Ascending aorta (tissue), 2 donors: ENCODE measurements around the gene ATP5F1B. TPM values are rescaled to one million over a fixed set of nuclear protein-coding genes. Genes with fewer than 3 reads are reported as not detected.
A peak's percentile ranks its signal among the peaks of the same experiment; 100 is the strongest.

Experiments used
- DNase-seq, 2 donors: peaks; one replicate each; pipeline ENCODE4 v3.0.0-alpha.2; 2019; ENCODE audit warnings: low spot score in 2 of 2
- H3K27ac ChIP-seq, 2 donors: fragments of 200-600 bp; sonication (generic); one replicate each; pipeline ENCODE4 v1.5.1; 2016 to 2017; ENCODE audit warnings: mild to moderate bottlenecking in 1 of 2
- H3K27me3 ChIP-seq: fragments of 200-600 bp; sonication (generic); one replicate; pipeline ENCODE4 v1.5.1; 2017
- H3K36me3 ChIP-seq, 2 donors: fragments of 200-600 bp; sonication (generic); one replicate each; pipeline ENCODE4 v1.5.1; 2016
- H3K4me1 ChIP-seq, 2 donors: fragments of 200-600 bp; sonication (generic); one replicate each; pipeline ENCODE4 v1.5.1; 2016 to 2017; ENCODE audit warnings: mild to moderate bottlenecking in 1 of 2
- H3K4me3 ChIP-seq, 2 donors: fragments of 200-600 bp; sonication (generic); one replicate each; pipeline ENCODE4 v1.5.1; 2016 to 2017; ENCODE audit warnings: mild to moderate bottlenecking in 1 of 2
- H3K9me3 ChIP-seq, 2 donors: fragments of 200-600 bp; sonication (generic); one replicate each; pipeline ENCODE4 v1.5.1; 2016
- intact Hi-C: fragments of 100-400 bp; cut with DNase I; formaldehyde crosslinking; loops from one replicate; pipeline ENCODE4 v1.15.1; 2023
- total RNA-seq: library from RNA; depleted of rRNA; stranded (reverse); fragments of >200 nt; gene quantifications from one replicate; pipeline ENCODE4 v1.1.0, GENCODE V29; 2016
- TF ChIP-seq, protein P1 (sequence below), 3 experiments: fragments of 200-600 bp in 2 of 3; fragments of 450-650 bp in 1 of 3; sonication (generic) in 2 of 3; IDR thresholded peaks; one replicate each; pipeline ENCODE4 v1.5.1; 2016 to 2019; ENCODE audit warnings: antibody characterized with exemption in 3 of 3, mild to moderate bottlenecking in 1 of 3, moderate library complexity in 1 of 3

ATP5F1B gene
- total RNA-seq, 1 donor from 2014 or later, result 197 TPM

DNA sequence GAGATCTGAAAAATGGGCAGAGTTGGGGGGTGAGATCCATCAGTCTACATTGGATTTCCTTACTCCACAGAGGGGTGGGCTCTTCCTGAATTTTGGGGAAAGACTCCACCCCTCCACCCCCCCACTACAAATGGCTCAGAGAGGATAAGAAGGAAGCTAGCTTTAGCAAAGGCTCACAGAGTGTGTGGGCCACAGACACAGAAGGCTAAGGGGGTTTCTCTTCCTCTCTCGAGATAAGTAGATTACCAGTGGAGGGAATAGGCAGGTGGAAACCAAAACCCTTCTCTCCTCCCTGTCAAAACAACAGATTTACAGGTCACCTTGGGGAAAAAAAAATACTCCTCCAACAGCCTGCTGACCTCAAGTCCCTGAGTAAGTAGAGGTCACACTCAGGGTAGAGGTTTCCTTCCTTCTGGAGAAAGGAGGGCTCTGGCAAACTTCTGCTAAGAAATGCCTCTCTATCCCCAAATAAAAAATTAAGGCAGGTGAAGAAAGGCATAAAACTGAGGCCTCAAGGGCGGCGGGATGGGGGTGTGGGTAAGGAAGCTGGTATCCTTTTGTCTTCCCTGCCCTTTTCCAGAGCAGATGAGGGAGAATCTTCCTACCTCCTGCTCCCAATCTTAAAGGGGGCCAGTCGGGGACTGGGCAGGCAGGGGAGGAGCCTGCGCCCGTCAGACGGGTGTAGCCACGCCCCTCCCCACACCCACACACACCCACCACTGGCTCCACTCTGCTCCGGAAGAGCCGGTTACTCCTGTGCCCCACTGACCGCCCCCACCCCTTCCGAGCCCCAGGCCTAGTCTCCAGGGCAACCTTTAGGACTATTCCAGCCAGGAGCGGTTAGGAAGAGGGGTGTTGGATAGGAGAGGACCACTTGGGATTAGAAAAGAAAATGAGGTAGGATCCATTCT lies 13.7 kb downstream of the ATP5F1B start:
- H3K4me1 ChIP-seq, result peaks cover 18 to 42% of the 10 kb centered on the region in 2 donors

DNA sequence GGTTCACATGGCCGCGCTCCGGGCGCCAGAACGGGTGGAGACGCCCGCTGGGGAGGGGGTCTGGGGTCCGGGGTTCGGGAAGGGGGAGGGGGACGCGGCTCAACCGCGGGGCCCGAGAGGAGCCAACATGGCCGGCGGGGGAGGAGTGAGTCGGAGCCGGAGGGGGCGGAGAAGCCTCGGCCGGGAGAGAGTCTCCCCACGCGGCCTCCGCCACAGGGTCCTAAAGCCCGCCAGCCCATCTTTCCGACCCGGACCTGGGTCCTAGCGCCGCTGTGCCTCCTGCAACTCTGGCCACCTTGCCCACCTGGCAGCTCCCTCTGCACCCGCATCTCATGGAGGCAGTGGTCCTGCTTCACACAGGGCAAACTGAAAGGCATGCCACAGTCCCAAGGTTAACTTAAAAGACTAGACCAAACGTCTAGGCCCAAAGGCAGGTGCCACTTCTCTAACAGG lies 15.6 kb downstream of the ATP5F1B start, which contains the start of gene BAZ2A:
Gene BAZ2A, minus strand, starts transcription at position 147 of the 453 bp plus-strand sequence. CDS start 12,796 bp downstream, outside the sequence.
- Histone ChIP-seq H3K4me3 (peak within 1 kb of the TSS; percentile 90 to 97), H3K9me3 (no peaks in the 10 kb centered on the region), H3K27ac (peak within 1 kb of the TSS; percentile 85 to 92), H3K4me1 (peaks cover 15 to 46% of the 10 kb centered on the region in 2 donors), H3K36me3 (peaks cover 0 to 5% of the 10 kb centered on the region in 2 donors), H3K27me3 (no peaks in the 10 kb centered on the region)
- intact Hi-C loops, result no loop called here
- peak; percentile 64 to 92 for DNase-seq
- TF ChIP-seq, protein P1, sequence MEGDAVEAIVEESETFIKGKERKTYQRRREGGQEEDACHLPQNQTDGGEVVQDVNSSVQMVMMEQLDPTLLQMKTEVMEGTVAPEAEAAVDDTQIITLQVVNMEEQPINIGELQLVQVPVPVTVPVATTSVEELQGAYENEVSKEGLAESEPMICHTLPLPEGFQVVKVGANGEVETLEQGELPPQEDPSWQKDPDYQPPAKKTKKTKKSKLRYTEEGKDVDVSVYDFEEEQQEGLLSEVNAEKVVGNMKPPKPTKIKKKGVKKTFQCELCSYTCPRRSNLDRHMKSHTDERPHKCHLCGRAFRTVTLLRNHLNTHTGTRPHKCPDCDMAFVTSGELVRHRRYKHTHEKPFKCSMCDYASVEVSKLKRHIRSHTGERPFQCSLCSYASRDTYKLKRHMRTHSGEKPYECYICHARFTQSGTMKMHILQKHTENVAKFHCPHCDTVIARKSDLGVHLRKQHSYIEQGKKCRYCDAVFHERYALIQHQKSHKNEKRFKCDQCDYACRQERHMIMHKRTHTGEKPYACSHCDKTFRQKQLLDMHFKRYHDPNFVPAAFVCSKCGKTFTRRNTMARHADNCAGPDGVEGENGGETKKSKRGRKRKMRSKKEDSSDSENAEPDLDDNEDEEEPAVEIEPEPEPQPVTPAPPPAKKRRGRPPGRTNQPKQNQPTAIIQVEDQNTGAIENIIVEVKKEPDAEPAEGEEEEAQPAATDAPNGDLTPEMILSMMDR (IDR thresholded peaks at IDR 0.05), result no peak

More for the DNA sequence above, 13.7 kb downstream of the ATP5F1B start:
- Histone ChIP-seq H3K9me3 (no peaks in the 10 kb centered on the region), H3K4me3 (peak overlapping the region; percentile 37 to 93), H3K27me3 (no peaks in the 10 kb centered on the region), H3K27ac (peak overlapping the region; percentile 82 to 95), H3K36me3 (no peaks in the 10 kb centered on the region)
- peak in 1 of 2 donors; percentile 81 for DNase-seq
- intact Hi-C loops, result no loop called here
- TF ChIP-seq, protein P1 (IDR thresholded peaks at IDR 0.05), result no peak

GRCh38 chr12:56629459-56630179 lies 16.2 kb downstream of the ATP5F1B start:
- intact Hi-C loops, result no loop called here
- DNase-seq, result no peak
- Histone ChIP-seq H3K4me3 (peak overlapping the region; percentile 90 to 97), H3K27ac (peak overlapping the region; percentile 85 to 92), H3K9me3 (no peaks in the 10 kb centered on the region), H3K4me1 (peaks cover 15 to 51% of the 10 kb centered on the region in 2 donors), H3K27me3 (no peaks in the 10 kb centered on the region), H3K36me3 (peaks cover 0 to 5% of the 10 kb centered on the region in 2 donors)
- TF ChIP-seq, protein P1 (IDR thresholded peaks at IDR 0.05), result no peak

- Histone ChIP-seq H3K4me1 (peaks cover 15 to 53% of the 10 kb centered on the region in 2 donors), H3K9me3 (no peaks in the 10 kb centered on the region), H3K27me3 (no peaks in the 10 kb centered on the region), H3K36me3 (peaks cover 0 to 5% of the 10 kb centered on the region in 2 donors), H3K27ac (peak overlapping the region; percentile 85 to 92), H3K4me3 (peak overlapping the region; percentile 90 to 97)
- TF ChIP-seq, protein P1 (IDR thresholded peaks at IDR 0.05), result no peak
- peak; percentile 51 to 84 for DNase-seq
- intact Hi-C loops, result no loop called here
Observed at GRCh38 chr12:56628671-56629458, 16.9 kb downstream of the ATP5F1B start.

GRCh38 chr12:56626701-56627100 lies 19.1 kb downstream of the ATP5F1B start:
- Histone ChIP-seq H3K4me1 (peaks cover 7 to 38% of the 10 kb centered on the region in 2 donors), H3K4me3 (no peak overlapping the region), H3K9me3 (no peaks in the 10 kb centered on the region), H3K27me3 (no peaks in the 10 kb centered on the region), H3K27ac (no peak overlapping the region), H3K36me3 (peaks cover 5 to 7% of the 10 kb centered on the region in 2 donors)
- TF ChIP-seq, protein P1 (IDR thresholded peaks at IDR 0.05), result no peak
- no peak for DNase-seq
- intact Hi-C loops, result no loop called here
